ENCODE data around the gene ACYP2.

GRCh38 chr2:54067851-54068375 is 47.5 kb upstream of the ACYP2 start:
- TF ChIP-seq CTCF (IDR thresholded peaks at IDR 0.05), result no peak
- no peak for TF ChIP-seq EZH2 (IDR thresholded peaks at IDR 0.05; ENCODE audit: borderline replicate concordance, insufficient read depth, low read depth, low read length, poor library complexity, severe bottlenecking)
